H1 (cell line): ENCODE data around the gene MPV17L2. TPM values are rescaled to one million over a fixed set of nuclear protein-coding genes. Genes with fewer than 3 reads are reported as not detected.

ENCODE experiments used
- CTCF ChIA-PET: fragments of 300-600 bp; sonication (Branson Sonifier 250); formaldehyde crosslinking; loops from one replicate; lab custom pipeline; 2021; ENCODE audit not compliant: partially characterized antibody; lab: Charles Lee
- POLR2A ChIA-PET: fragments of 300-600 bp; sonication (Branson Sonifier 250); formaldehyde crosslinking; loops from one replicate; lab custom pipeline; 2021; ENCODE audit warnings: inconsistent platforms; ENCODE audit not compliant: partially characterized antibody; lab: Charles Lee
- DNase-seq, 2 experiments: peaks; one replicate each; pipeline versions ENCODE4 v3.0.0 to v3.0.0-alpha.2; 2010 to 2022; ENCODE audit warnings: low spot score in 2 of 2, low read depth in 1 of 2, mixed read lengths in 1 of 2
- FAIRE-seq: peaks from 2 replicates; lab custom pipeline; 2011; peaks lifted over from hg19 to GRCh38; lab: Jason Lieb, UNC
- H2AFZ ChIP-seq: 2 replicates; pipeline ENCODE4 v1.8.1; 2012; ENCODE audit warnings: low read length, inconsistent platforms
- H2AK5ac ChIP-seq: 2 replicates; pipeline ENCODE4 v1.6.1; 2013; ENCODE audit warnings: low read depth, low read length
- H2BK120ac ChIP-seq: replicated peaks from 2 replicates; pipeline ENCODE3; 2013; ENCODE audit warnings: low read depth, low read length, inconsistent platforms
- H2BK12ac ChIP-seq: 2 replicates; pipeline ENCODE4 v1.6.1; 2013; ENCODE audit warnings: low read depth, low read length
- H2BK15ac ChIP-seq: 2 replicates; pipeline ENCODE4 v1.6.1; 2013; ENCODE audit warnings: low read length
- H2BK20ac ChIP-seq: 2 replicates; pipeline ENCODE4 v1.6.1; 2013; ENCODE audit warnings: low read length
- H2BK5ac ChIP-seq: 2 replicates; pipeline ENCODE4 v1.6.1; 2013; ENCODE audit warnings: low read depth, low read length
- H3K14ac ChIP-seq: 2 replicates; pipeline ENCODE4 v1.6.1; 2013; ENCODE audit warnings: inconsistent platforms; ENCODE audit not compliant: insufficient read length
- H3K18ac ChIP-seq: 2 replicates; pipeline ENCODE4 v1.6.1; 2013; ENCODE audit warnings: low read length; ENCODE audit errors: extremely low read depth
- H3K23ac ChIP-seq: 2 replicates; pipeline ENCODE4 v1.6.1; 2013; ENCODE audit warnings: inconsistent platforms; ENCODE audit not compliant: insufficient read length
- H3K23me2 ChIP-seq: 2 replicates; pipeline ENCODE4 v1.6.1; 2013; ENCODE audit warnings: low read depth, low read length
- H3K27ac ChIP-seq: 2 replicates; pipeline ENCODE4 v1.6.1; 2011; ENCODE audit warnings: low read depth, low read length, inconsistent platforms
- H3K27me3 ChIP-seq, 4 experiments: replicated peaks in 1 of 4; 1 replicate in 1 of 4; 2 replicates in 3 of 4; pipeline versions ENCODE4 v1.6.1 to v1.8.1; 2011 to 2013; ENCODE audit warnings: low read length in 3 of 4, mild to moderate bottlenecking in 3 of 4, inconsistent platforms in 2 of 4, mixed read lengths in 2 of 4, moderate library complexity in 1 of 4; ENCODE audit not compliant: control insufficient read depth in 3 of 4, insufficient read depth in 3 of 4; ENCODE audit errors: extremely low read depth in 1 of 4
- H3K36me3 ChIP-seq, 4 experiments: 2 replicates each; pipeline versions ENCODE4 v1.6.1 to v1.8.1; 2011 to 2013; ENCODE audit warnings: mild to moderate bottlenecking in 4 of 4, low read length in 3 of 4, moderate library complexity in 2 of 4, control low read depth in 1 of 4, inconsistent platforms in 1 of 4; ENCODE audit not compliant: insufficient read depth in 4 of 4, control insufficient read depth in 2 of 4
- H3K4ac ChIP-seq: replicated peaks from 2 replicates; pipeline ENCODE3; 2013; ENCODE audit warnings: low read length, low read depth, mixed read lengths, inconsistent platforms; ENCODE audit not compliant: insufficient read length
- H3K4me1 ChIP-seq, 4 experiments: replicated peaks in 1 of 4; 1 replicate in 1 of 4; 2 replicates in 3 of 4; pipeline versions ENCODE4 v1.6.1 to v1.8.1; 2011 to 2013; ENCODE audit warnings: low read length in 3 of 4, inconsistent platforms in 2 of 4, mixed read lengths in 1 of 4; ENCODE audit not compliant: insufficient read depth in 4 of 4, control insufficient read depth in 3 of 4
- H3K4me2 ChIP-seq, 2 experiments: 2 replicates each; pipeline versions ENCODE4 v1.6.1 to v1.8.1; 2011 to 2013; ENCODE audit warnings: low read depth in 2 of 2, low read length in 2 of 2, control low read depth in 1 of 2, inconsistent platforms in 1 of 2, mild to moderate bottlenecking in 1 of 2; ENCODE audit not compliant: insufficient read depth in 1 of 2
- H3K4me3 ChIP-seq, 4 experiments: fragments of 200-600, 300-600 bp in 1 of 4; sonication (generic), shearing (Covaris generic), sonication (Bioruptor Twin) in 1 of 4; 2 replicates each; pipeline versions ENCODE4 v1.5.1 to v1.8.1; 2011 to 2016; ENCODE audit warnings: low read length in 4 of 4, low read depth in 3 of 4, control low read depth in 2 of 4, inconsistent platforms in 2 of 4, mild to moderate bottlenecking in 2 of 4, mixed read lengths in 1 of 4, moderate library complexity in 1 of 4; ENCODE audit not compliant: insufficient read depth in 2 of 4; ENCODE audit errors: extremely low read depth in 1 of 4
- H3K56ac ChIP-seq: replicated peaks from 2 replicates; pipeline ENCODE3; 2013; ENCODE audit warnings: low read depth, mild to moderate bottlenecking, mixed read lengths, low read length, inconsistent platforms; ENCODE audit not compliant: insufficient read length
- H3K79me1 ChIP-seq: 2 replicates; pipeline ENCODE4 v1.6.1; 2013; ENCODE audit warnings: low read depth, low read length, control low read depth
- H3K79me2 ChIP-seq, 2 experiments: 2 replicates each; pipeline versions ENCODE4 v1.6.1 to v1.8.1; 2012 to 2013; ENCODE audit warnings: low read length in 2 of 2, mild to moderate bottlenecking in 2 of 2, inconsistent platforms in 1 of 2; ENCODE audit not compliant: insufficient read depth in 2 of 2, control insufficient read depth in 1 of 2
- H3K9ac ChIP-seq, 4 experiments: replicated peaks in 1 of 4; 1 replicate in 1 of 4; 2 replicates in 3 of 4; pipeline versions ENCODE4 v1.6.1 to v1.8.1; 2011 to 2013; ENCODE audit warnings: low read depth in 3 of 4, low read length in 3 of 4, control low read depth in 2 of 4, mild to moderate bottlenecking in 2 of 4, moderate library complexity in 2 of 4, inconsistent platforms in 1 of 4; ENCODE audit errors: extremely low read depth in 1 of 4
- H3K9me3 ChIP-seq, 2 experiments: 2 replicates each; pipeline versions ENCODE4 v1.6.1 to v1.8.1; 2012 to 2013; ENCODE audit warnings: mild to moderate bottlenecking in 2 of 2, moderate library complexity in 2 of 2, control low read depth in 1 of 2, inconsistent platforms in 1 of 2, low read depth in 1 of 2, low read length in 1 of 2, mixed read lengths in 1 of 2; ENCODE audit not compliant: insufficient read depth in 2 of 2
- H4K20me1 ChIP-seq, 2 experiments: replicated peaks in 1 of 2; 2 replicates each; pipeline versions ENCODE3 to v1.8.1; 2011 to 2013; ENCODE audit warnings: inconsistent platforms in 2 of 2, low read length in 2 of 2, mild to moderate bottlenecking in 1 of 2; ENCODE audit not compliant: insufficient read depth in 2 of 2, control insufficient read depth in 1 of 2
- H4K5ac ChIP-seq: 2 replicates; pipeline ENCODE4 v1.6.1; 2013; ENCODE audit warnings: low read length, low read depth, mixed read lengths, inconsistent platforms; ENCODE audit not compliant: insufficient read length
- H4K8ac ChIP-seq: 2 replicates; pipeline ENCODE4 v1.8.0; 2013; ENCODE audit warnings: mild to moderate bottlenecking, moderate library complexity, low read length, inconsistent platforms; ENCODE audit not compliant: insufficient read depth; ENCODE audit errors: extremely low read depth
- H4K91ac ChIP-seq: replicated peaks from 2 replicates; pipeline ENCODE3; 2013; ENCODE audit warnings: low read length, mixed read lengths, inconsistent platforms; ENCODE audit not compliant: insufficient read length
- KDM1A ChIP-seq: fragments of 200-600, 300-600 bp; sonication (generic); IDR thresholded peaks from 2 replicates; pipeline ENCODE4 v1.7.1; 2016; ENCODE audit warnings: mild to moderate bottlenecking, low read length, borderline replicate concordance
- SIX5 ChIP-seq: IDR thresholded peaks from 2 replicates; pipeline ENCODE4 v1.6.1; 2011; ENCODE audit warnings: mild to moderate bottlenecking, low read depth, low read length
- WGBS, 2 experiments: shearing (Covaris generic) in 1 of 2; methylation state at CpG; one replicate each; pipeline versions ENCODE4 v1.1.6 to v1.1.7; 2013 to 2015; ENCODE audit warnings: low lambda C conversion rate in 2 of 2, mixed read lengths in 2 of 2, inconsistent platforms in 1 of 2, low coverage in 1 of 2, missing lambda C conversion rate in 1 of 2; ENCODE audit not compliant: insufficient replicate concordance in 2 of 2, insufficient coverage in 1 of 2, insufficient read length in 1 of 2; ENCODE audit errors: extremely low coverage in 1 of 2, missing lambda C conversion rate in 1 of 2; 5-methylcytosine and 5-hydroxymethylcytosine counted together
- polyA plus RNA-seq, 7 experiments: library from polyadenylated mRNA; depleted of rRNA in 3 of 7; stranded (reverse) in 5 of 7; unstranded in 2 of 7; fragments of >200 nt in 5 of 7; fragments of 200-250 nt in 2 of 7; gene quantifications; 1 replicate in 5 of 7; 2 replicates in 1 of 7; 4 replicates in 1 of 7; pipeline versions ENCODE4 v1.2.1 to v1.2.3, GENCODE V29; 2011 to 2013; ENCODE audit warnings: missing spikeins in 2 of 7, mixed read lengths in 2 of 7
- total RNA-seq: library from RNA; stranded (reverse); fragmentation: NEBNext Ultra II Directional; extraction: Animal tissue kit (Norgen Biotek cat#: 25700); gene quantifications from 2 replicates; pipeline ENCODE4 v1.2.1, GENCODE V29; 2021

Gene MPV17L2
- total and polyA plus RNA-seq, 2 of the 8 experiments (the other 6 are each of a cell fraction or from before 2014, with no cell fraction given): 24.2 to 82.6 TPM

- Histone ChIP-seq H3K9me3 (no peaks in the 10 kb centered on the region), H2BK12ac (no peak overlapping the region), H3K27ac (no peak overlapping the region), H3K23ac (no peak overlapping the region), H2BK120ac (no peak overlapping the region), H3K27me3 (peaks cover 10 to 23% (median 17%) of the 10 kb centered on the region in 4 experiments), H3K79me1 (no peaks in the 10 kb centered on the region), H4K8ac (no peak overlapping the region; the same call in 1 of the 2 replicates), H2BK20ac (no peak overlapping the region), H3K4ac (no peak overlapping the region), H3K79me2 (no peaks in the 10 kb centered on the region), H3K4me1 (peaks cover 2 to 25% (median 22%) of the 10 kb centered on the region in 4 experiments), H3K56ac (no peak overlapping the region), H4K20me1 (no peaks in the 10 kb centered on the region), H4K91ac (no peak overlapping the region), H3K9ac (no peak overlapping the region), H2BK15ac (no peak overlapping the region), H3K4me2 (no peak overlapping the region), H3K4me3 (no peak overlapping the region), H3K36me3 (no peaks in the 10 kb centered on the region), H3K23me2 (peaks cover 14% of the 10 kb centered on the region), H4K5ac (no peak overlapping the region), H2BK5ac (no peak overlapping the region), H2AFZ (no peak overlapping the region), H3K14ac (no peak overlapping the region), H3K18ac (no peak overlapping the region), H2AK5ac (no peak overlapping the region)
- CTCF ChIA-PET: interaction anchor here (0.7 to 2.0 kb wide), 4 partner anchors 21 to 235 kb away, joined by 3 to 5 read pairs (median 4); no protein-coding TSS in a partner anchor
- FAIRE-seq (no peak), DNase-seq (no peak)
- peak; percentile 77; the same call in 1 of the 2 replicates for TF ChIP-seq KDM1A
- TF ChIP-seq SIX5: no peak
- POLR2A ChIA-PET: interaction anchor here (1.8 kb wide), 1 partner anchor 22 kb away, joined by 9 read pairs; no protein-coding TSS in a partner anchor
- 90% methylated on average over 18 of the region's 18 CpGs; no CpG with 5 or more reads in 1 of the 2 experiments for WGBS, 2 experiments
These were observed 34.1 kb downstream of the MPV17L2 start for GRCh38 chr19:18226956-18227780.
